EL (cell line): ENCODE data around the gene MEIKIN.
"Not testable (repeated sequence)": the region's sequence is repeated elsewhere in the genome, so short reads cannot be mapped to it uniquely, and the experiment has no call there.

Experiments
- DNase-seq: peaks from one replicate; pipeline ENCODE4 v3.0.0-alpha.2; 2016

MEIKIN gene

DNA sequence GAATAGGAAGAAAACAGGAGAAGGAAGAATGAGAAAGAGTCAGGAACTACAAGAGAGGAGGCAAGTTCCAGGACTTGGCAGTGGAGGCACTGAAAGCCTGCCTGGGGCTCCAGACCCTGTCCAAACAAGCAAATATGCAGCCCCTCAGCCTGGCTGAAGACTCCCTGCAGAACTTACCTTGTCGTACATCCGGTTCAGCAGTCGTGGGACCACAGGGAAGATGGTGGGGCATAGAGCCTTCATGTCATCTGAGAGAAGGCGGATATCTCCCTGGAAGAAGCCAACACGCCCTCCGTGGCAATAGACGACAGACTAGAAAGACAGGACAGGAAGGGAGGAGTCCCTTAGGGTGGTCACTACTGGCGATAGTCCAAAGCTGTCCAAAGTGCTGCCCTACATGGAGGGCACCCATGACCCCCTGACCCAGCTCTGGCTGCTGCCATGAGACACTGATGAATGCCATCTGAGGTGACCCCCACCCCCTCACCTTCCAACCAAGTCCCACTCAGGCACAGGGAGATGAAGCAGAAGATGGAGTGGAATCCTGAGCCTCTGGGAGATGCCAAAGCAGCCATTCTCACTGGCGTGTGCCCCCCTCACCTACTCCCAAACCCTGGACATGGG, 27.7 kb upstream of the MEIKIN start:
- no peak for DNase-seq

DNA sequence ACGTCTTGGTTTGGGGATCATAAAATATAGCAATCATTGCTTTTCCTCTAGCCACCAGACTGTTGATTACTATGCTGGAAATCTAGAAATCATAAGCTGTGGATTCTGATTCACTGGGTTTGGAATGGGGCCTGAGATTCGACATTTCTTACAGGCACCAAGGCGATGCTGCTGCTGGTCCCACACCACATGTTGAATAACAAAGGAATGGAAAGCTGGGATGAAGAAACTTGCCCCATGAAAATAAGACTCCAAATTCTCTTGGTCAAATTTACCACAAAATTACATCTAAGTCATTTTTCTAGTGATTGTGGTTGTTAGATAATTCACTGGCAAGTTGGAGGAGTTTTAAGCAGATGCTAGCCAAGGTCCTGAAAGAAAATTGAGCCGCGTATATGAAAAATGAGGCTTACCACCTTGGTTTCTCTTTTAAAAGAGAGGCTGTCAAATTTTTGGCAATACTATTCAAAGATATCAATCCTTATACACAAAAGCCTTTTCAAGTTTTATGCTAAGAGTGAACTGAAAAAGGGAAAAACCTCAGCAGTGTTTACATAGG, 23.0 kb upstream of the MEIKIN start:
- DNase-seq, result no peak

DNA sequence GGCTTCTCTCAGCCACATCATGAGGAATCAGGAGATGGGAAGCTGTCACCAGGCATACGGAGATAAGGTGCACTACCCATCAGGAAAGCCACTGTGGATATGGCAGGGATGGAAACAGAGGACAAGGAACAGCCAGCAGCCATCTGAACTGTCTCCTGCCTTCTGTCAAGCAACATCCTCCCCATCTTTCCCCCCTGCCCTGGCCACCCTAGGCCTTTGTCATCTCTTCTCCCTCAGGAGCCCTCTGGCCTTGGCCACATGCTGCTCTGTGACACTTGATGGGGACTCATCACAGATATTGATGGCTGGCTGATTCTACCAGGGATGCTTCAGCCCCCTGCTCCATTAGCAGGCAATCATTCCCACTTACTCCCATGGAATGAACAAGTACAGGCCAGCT, 21.1 kb upstream of the MEIKIN start:
- DNase-seq, result no peak

DNA sequence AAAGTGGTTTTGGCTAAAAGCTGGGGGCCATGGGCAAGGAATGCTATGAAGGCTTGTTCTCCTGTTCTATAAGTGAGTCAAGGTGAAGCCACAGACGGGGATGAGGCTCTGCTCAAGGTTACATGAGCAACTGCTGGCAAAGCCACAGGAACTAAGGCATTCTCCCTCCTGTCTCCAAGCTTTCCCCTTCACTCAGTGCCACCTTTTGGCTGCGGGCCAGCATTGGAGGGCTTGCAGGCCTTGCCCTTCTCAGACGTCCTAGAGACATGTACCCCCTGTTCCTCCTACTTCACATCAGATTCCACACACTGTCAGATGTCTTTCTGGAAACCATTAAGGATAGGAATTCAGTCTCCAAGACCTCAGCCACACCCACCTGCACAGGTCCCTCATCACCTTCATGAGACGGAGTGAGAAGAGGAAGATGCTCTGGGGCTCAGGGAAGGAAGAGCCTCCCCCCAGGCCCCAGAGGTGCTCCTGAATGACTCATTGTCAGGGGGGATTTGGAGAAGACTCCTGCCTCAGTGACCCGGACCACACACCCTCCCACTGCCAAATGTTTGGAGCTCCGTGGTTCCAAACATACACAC, 20.5 kb upstream of the MEIKIN start:
- DNase-seq, result no peak

DNA sequence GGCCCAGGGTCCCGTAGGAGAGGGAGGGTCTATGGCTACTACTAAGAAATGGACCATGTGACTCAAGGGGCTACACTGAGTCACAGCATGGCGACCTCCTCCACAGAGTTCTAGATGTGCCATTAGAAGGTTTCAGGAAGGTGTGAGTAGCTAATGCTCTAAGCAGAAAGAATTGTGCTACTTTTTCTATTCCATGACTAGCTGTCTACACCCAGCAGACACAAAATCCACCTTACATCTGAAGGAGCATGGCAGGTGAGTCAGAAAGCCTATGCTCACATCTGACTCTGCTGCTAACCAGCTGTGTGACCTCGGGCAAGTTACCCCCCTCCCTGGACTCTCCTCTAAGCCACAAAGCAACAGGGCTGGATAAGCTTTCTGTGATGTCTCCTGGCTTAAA, 14.4 kb upstream of the MEIKIN start:
- no peak for DNase-seq

DNA sequence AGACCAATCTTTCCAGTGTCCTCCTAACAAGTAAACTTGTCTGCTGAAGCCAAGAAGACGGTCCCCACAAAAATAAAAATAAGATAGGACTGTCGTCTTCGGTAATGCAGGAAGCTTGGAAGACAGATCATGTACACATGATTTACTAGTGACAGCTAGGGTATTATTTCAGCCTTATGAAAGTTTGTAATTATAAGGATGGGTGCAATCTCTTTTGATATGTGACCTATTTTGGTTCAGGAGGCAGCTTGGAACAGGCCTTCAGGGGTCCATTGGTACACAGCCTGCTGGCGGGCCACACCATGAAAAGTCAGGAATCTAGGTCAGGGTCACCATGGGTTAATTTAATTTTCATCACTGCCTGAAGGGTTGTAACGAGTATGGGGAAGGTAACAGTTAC, 13.7 kb upstream of the MEIKIN start:
- no peak for DNase-seq

DNA sequence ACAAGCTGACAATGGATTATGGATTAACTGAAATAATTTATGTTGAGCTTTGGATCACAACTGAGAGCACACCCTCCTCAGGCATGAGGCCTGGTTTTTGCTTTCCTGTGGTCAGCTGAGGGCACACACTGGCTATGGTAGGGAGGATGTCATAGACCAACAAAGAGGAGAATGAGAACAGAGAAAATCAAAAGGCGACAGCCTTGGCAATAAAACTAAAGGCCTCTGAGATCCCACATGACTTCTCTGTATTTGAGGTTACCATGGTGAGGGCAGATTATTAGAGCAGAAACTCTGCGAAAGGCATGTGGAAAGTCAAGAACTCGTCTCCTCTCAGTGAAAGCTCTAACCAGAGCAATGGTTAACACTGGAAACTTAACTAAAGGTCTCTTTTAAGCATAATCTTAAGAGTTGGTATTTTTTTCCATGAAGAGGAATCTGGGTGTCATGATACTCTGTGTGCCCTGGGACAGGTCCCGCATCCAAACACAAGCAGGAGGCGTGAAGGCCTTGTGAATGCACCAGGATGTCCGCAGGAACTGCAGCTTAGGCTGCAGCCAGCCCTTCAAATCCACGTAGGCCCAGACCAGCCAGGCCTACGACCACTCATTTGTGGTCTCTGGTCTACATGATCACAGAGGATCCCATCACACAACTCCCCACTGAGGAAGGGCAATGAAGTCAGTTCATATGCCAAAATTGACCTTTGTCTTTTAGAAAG, 12.4 kb upstream of the MEIKIN start:
- DNase-seq, result no peak

DNA sequence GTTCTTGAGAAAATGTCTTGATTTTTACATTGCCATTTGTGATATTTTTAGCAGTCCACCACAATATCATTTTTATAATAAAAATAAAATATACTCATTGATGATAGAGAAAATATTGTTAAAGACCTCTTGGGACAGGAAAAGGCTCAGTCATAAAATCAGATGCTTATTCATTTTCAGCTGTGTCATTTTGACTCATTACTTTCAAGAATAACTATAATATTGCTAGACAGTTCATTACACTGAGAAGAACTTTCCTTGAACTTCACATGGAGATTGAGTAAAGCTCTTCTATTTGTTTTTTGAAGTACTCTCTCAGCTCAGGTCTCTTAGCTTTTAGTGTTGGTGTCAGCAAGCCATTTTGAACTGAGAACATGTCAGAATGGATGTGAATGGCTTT, 8.5 kb upstream of the MEIKIN start:
- no peak for DNase-seq

DNA sequence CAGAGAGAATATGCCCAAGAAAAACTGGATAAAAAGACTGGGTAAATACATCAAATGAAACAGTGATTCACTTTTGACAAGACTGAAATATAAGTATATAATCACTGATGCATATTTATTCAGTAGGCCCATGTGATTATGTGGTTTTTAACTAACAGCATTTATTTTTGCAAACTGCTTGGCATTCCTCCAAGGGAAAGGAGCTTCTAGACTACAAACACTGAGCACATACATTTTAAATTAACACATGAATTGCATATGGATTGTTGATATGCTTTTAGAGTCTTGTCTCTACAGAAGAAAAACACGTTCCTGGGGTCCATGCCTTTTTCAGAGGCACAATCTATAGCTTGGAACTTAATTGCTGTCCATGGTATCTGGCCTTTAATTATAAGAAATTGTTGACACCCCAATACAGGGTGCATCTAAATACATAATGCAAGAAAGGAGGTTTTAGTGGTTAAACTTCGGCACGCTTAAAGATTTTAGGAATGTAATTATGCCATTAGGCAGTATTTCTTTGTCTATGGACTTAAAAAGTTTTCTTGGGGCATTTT, 6.9 kb upstream of the MEIKIN start:
- DNase-seq, result no peak

DNA sequence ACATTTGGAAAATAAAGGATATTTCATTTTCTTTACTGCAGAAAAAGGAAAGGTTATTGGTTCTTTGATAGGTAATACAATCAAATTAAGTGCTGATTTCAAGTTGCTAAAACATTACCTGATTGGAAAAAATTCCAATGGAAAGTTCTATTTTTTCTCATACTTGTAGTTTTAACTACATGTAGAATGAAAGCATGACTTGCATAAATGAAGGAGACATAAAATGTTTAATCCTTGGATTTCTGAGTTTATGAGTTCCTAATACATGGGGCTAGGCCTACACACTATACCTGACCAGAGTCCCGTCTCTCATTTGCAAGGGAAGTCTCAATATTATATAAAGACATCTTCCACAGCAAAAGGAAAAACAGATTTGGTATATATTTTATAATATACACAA, 5.2 kb upstream of the MEIKIN start:
- no peak for DNase-seq

DNA sequence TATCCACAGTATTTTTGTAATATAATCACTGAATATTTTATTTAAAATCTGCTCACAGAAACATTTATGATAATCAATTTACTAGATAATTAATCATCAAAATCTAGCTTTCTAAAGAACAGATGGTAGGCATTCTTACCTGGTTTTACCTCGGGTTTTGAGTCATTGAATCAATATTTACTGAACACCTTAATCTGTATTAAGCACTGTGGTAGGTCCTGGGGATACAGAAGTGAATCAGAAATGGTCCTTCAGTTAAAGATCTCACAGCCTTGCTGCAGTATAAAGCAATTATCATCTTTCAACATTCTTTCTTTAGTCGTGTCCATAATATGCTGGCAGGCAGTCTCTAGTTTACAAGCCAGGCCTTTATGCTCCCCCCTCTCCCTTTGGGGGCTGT, 2.0 kb upstream of the MEIKIN start:
- no peak for DNase-seq

DNA sequence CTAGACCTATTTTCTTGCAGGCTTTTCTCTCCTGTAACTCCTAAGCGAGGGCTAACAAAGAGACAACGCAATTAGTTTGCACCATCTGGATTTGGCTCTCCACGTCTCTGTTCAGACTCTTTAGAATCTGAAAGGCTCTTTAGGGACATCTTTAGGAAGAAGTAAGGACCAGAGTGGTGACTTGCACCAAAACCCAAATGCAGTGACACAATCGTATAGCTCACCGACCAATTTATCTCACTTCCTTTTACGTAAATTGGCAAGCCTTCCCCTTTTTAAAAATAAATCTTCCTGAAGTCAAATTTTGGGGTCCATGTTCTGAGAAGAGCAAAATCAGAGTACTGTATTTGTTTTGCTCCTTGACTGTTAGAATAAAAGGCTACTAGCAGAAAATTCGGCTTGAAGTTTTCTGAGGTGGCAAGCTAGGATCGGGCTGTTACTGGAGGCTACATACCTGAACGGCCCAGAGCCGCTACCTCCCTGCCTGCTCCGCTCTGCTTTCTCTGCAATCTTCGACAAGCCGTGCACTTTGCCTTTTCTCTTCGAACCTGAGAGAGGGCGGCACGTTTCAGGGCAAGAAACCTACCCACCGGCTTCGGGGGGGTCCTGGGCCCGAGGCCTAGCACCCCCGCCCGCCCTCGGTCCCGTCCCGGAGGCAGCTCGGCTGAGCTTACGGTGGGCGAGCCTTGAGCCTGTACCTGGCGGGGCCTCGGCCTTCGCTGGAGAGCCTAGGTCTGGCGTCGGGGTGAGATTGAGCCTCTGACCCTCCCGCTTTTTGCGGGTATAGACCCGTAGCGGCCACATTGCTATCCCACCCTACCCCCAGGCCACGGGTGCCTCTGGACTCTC, 537 bp downstream of the MEIKIN start:
- DNase-seq, result no peak

DNA sequence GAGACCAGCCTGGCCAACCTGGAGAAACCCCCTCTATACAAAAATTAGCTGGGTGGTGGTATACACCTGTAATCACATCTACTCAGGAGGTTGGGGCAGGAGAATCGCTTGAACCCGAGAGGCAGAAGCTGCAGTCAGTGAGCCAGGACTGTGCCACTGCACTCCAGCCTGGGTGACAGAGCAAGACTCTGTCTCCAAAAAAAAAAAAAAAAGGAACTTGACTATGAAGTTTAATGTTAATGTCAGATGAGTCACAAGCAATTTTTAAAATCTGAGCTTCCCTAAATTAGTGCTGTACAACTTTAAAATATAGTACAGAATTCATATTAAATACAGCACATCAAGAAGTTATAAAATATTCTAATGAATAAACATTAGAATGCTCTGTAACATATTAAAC, 1.5 kb downstream of the MEIKIN start:
- DNase-seq, result no peak

DNA sequence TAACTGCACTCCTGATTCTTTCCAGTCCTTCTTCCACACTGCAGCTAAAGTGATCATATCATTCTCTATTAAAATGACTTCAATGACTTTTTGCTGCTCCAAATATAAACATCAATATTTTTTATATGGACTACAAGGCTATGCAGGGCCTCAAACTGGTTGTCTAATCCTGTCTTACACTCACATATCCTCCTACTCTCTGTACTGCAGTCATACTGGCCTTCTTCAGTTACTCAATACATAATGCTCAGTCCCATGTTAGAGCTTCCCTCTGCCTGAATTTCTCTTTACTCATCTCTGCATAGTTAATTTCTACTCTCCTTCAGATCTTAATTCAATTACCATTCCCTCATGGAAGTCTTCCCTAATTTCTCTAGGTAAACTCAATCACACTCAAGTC, 3.4 kb downstream of the MEIKIN start:
- DNase-seq, result no peak

DNA sequence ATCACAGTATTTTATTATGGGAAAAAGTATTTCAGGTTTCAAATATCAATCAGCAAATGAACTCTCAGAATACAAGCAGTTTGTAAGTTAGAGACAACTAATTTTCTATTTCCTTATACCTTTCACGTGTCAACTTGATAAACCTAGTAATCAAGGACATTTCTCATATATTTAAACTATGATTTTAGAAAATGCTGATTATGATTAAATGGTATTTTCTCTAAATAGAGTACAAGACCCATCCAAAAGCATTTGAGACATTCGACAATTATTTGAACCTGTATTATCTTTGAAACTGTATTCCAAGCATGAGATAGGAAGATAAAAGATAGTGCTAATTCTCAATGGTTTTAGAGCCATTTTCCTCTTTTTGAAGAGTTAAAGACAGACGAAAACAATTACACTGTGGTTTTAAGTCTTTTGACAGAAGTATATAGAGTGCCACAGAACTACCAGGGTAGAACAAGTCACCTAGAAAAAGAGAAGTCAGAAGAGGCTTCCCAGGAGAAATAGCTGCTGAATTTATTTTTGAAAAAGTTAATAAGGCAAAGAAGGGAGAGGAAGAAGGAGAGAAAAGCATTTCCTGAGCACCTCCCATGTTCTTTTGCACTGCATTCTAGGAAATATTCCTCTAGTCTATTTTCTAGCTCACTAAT, 5.6 kb downstream of the MEIKIN start:
- DNase-seq, result no peak

DNA sequence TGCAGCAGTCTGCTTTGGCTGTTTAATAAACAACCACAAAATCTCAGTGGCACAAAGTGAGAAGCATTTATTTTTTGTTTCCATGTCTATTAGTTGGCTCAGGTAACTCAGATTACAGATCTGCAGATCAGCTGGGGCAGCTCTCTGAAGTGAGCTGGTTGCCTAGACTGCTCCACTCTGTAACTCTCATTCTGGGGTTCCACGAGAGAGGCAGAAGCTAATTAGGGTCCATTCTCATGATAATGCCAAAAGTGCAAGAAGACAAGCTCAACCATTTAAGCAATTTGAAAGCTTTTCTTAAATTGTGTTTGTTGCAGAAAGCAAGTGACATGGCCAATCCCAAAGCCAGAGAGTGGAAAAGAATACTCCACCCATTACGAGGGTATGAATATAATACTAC, 13.2 kb downstream of the MEIKIN start:
- DNase-seq, result no peak

DNA sequence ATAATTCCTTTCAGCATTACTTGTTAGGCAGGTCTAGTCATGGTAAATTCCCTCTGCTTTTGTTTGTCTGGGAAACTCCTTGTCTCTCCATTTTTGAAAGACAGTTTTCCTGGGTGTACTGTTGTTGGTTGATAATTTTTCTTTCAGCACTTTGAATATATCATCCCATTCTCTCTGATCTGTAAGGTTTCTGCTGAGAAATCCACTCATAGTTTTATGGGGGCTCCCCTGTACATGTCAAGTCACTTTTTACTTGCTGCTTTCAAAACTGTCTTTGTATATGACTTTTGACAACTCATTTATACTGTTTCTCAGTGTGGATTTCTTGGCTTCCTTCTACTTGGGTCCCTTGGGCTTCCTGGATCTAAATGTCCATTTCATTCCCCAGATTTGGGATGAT, 16.5 kb downstream of the MEIKIN start:
- no peak for DNase-seq

DNA sequence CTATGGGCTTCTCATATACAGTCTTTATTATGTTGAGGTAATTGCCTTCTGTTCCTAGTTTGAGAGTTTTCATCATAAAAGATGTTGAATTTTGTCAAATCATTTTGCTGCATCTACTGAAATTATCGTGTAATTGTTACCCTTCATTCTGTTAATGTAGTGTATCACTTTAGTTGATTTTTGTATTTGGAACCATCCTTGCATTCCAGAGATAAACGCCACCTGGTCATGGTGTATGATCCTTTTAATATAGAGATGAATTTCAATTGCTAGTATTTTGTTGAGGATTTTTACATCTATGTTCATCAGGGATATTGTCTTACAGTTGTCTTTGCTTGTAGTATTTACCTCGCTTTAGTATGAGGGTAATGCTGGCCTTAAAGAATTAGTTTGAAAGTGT, 19.3 kb downstream of the MEIKIN start:
- DNase-seq, result no peak

DNA sequence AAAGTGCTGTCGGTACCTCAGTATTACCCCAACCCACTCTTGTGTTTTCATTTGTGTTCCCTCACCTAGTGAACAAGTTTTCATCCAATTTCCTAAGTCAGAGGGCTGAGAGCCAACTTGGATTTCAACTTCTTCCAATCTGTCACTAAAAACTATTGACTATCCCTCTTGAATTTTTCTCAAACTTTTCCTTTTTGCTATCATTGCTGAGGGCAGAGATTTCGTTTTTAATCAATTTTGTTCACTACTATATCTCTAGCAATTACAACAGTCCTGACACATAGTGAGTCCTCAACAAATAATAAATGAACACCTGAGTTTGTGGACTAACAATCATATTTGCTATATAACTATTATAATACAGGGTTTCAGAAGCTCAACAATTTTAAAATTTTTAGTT, 29.0 kb downstream of the MEIKIN start:
- no peak for DNase-seq

DNA sequence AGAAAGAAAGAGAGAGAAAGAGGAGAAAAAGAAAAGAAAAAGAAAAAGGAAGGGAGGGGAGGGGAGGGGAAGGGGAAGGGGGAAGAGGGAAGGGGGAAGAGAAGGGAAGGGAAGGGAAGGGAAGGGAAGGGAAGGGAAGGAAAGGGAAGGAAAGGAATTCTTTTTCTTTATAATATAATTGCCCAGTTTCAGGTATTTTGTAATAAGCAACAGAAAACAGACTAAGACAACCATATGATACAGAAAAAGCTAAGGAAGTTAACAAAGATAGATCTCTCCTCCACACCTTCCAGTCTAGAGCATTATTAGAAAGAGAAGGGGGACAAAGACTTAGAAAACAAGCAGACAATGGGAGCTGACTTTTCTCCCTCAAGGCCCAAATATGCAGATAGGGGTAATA, 31.0 kb downstream of the MEIKIN start:
- DNase-seq, result no peak

DNA sequence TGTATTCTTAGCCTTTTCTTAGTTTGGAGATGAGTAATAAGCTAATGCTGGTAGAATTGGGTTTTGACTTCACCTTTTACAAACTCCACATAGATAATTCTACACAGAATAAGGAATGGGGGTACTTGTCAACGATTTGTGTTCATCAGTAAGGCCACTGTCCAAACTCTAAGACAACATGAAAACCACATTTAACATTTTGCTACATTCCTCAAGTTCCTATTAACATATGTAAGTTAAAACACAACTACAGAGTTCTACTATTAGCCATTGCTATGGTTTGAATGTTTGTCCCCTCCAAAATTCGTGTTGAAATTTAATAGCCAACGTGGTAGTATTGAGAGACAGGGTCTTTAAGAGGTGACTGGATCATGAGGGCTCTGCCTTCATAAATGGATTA, 31.9 kb downstream of the MEIKIN start:
- DNase-seq, result no peak

DNA sequence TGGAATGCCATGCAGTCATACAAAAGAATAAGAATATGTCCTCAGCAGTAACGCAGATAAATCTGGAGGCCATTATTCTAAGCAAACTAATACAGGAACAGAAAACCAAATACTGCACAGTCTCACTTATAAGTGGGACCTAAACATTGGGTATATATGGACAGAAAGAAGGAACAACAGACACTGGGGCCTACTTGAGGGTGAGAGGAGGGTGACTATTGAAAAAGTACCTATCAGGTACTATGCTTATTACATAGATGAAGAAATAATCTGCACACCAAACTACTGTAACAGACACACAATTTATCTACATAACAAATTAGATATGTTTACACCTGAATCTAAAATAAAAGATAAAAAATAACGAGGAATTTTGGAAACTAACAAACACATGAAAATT, 38.8 kb downstream of the MEIKIN start:
- DNase-seq, result no peak

DNA sequence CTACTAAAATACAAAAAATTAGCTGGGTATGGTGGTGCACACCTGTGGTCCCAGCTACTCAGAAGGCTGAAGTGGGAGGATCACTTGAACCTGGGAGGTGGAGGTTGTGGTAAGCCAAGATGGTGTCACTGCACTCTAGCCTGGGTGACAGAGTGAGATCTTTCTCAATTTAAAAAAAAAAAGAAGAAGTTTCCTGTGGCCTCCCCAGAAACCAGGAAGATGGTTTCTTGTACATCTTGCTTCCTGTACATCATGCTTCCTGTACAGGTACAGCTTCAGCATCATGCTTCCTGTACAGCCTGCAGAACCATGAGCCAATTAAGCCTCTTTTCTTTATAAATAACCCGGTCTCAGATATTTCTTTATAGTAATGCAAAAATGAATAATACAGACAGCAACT, 43.2 kb downstream of the MEIKIN start:
- not testable (repeated sequence) for DNase-seq
